Measurements from ENCODE around the gene LRRC25.

GRCh38 chr19:18408053-18408476 is 10.6 kb upstream of the LRRC25 start:
- TF ChIP-seq SP3 (tag by site-specific recombination; IDR thresholded peaks at IDR 0.05) (no peak), CTCF (tag by site-specific recombination; IDR thresholded peaks at IDR 0.05) (peak; percentile 52; the same call in 1 of the 2 replicates), ZNF184 (tag by site-specific recombination; IDR thresholded peaks at IDR 0.05) (no peak), ZNF521 (tag by site-specific recombination; IDR thresholded peaks at IDR 0.05) (no peak), ZNF23 (tag by site-specific recombination; IDR thresholded peaks at IDR 0.05; ENCODE audit: borderline replicate concordance) (no peak), ZNF704 (tag by site-specific recombination; IDR thresholded peaks at IDR 0.05) (no peak), GLI4 (tag by site-specific recombination; IDR thresholded peaks at IDR 0.05) (no peak)

Data from HEK293 (cell line).